ENCODE results near the gene ISLR. TPM values are rescaled to one million over a fixed set of nuclear protein-coding genes. Genes with fewer than 3 reads are reported as not detected.

The ISLR gene
- total and polyA plus RNA-seq, 2 of the 4 experiments (the other 2 are of a cell fraction), result under 0.01 to 0.79 TPM

GRCh38 chr15:74170875-74171578 lies 2.5 kb upstream of the ISLR start:
- no peak for TF ChIP-seq CEBPB (IDR thresholded peaks at IDR 0.05; ENCODE audit: low read depth, low read length)
- TF ChIP-seq CTCF (conservative IDR thresholded peaks at IDR 0.05; ENCODE audit: low read depth, low read length), result no peak
- TF ChIP-seq POLR2A (IDR thresholded peaks at IDR 0.05; ENCODE audit: low read depth, low read length), result no peak
- no peak for TF ChIP-seq SMC3 (IDR thresholded peaks at IDR 0.05; ENCODE audit: low read depth, low read length)
- no peak for TF ChIP-seq NFE2L2 (IDR thresholded peaks at IDR 0.05; ENCODE audit: low read depth, low read length)
- H3K23ac ChIP-seq (ENCODE audit: low read depth, low read length), result no peak overlapping the region
- no peak overlapping the region for H2AK9ac ChIP-seq (replicated peaks; ENCODE audit: low read depth, low read length, poor library complexity)
- H3K4me2 ChIP-seq (ENCODE audit: low read depth, low read length), result no peak overlapping the region
- H3K9ac ChIP-seq (ENCODE audit: low read depth, low read length), result no peak overlapping the region
- no peak overlapping the region for H4K8ac ChIP-seq (ENCODE audit: low read depth in 2 of 2, low read length in 2 of 2)
- no peak overlapping the region for H2BK20ac ChIP-seq (ENCODE audit: low read depth, low read length)
- dilution Hi-C loops (cut with HindIII; ENCODE audit: low sequenced_read_pairs, unreplicated experiment), result no loop called here
- H4K5ac ChIP-seq (ENCODE audit: low read depth, low read length), result no peak overlapping the region
- H2BK120ac ChIP-seq (ENCODE audit: low read depth, low read length), result no peak overlapping the region
- no peak overlapping the region for H3K27ac ChIP-seq (ENCODE audit: insufficient read depth, low read length)
- peaks cover 32% of the 10 kb centered on the region for H3K27me3 ChIP-seq (ENCODE audit: control insufficient read depth, insufficient read depth, low read length)
- peaks cover 11% of the 10 kb centered on the region for H3K4me1 ChIP-seq (ENCODE audit: control insufficient read depth, insufficient read depth, low read length)
- H4K91ac ChIP-seq (ENCODE audit: insufficient read depth, low read depth, low read length), result no peak overlapping the region
- H3K56ac ChIP-seq (ENCODE audit: extremely low read depth, insufficient read depth, low read length), result no peak overlapping the region
- no peak overlapping the region for H2BK5ac ChIP-seq (ENCODE audit: low read depth, low read length, poor library complexity, severe bottlenecking)
- H3K4me3 ChIP-seq (ENCODE audit: insufficient read depth, low read depth, low read length), result no peak overlapping the region
- DNase-seq, result no peak
- H3K18ac ChIP-seq (ENCODE audit: low read depth, low read length), result no peak overlapping the region
- H3K36me3 ChIP-seq (ENCODE audit: control insufficient read depth, insufficient read depth, low read length), result no peaks in the 10 kb centered on the region
- in situ Hi-C loops (cut with MboI; ENCODE audit: low sequenced_read_pairs), result no loop called here
- no peaks in the 10 kb centered on the region for H3K9me3 ChIP-seq (ENCODE audit: control insufficient read depth, insufficient read depth, low read length)
- H3K4ac ChIP-seq (ENCODE audit: low read depth, low read length), result no peak overlapping the region
- intact Hi-C loops (cut with micrococcal nuclease), result no loop called here
- ChIA-PET POLR2A (ENCODE audit: unreplicated experiment) (no interaction called here), CTCF (no interaction called here)
- WGBS, 2 experiments (ENCODE audit: extremely low coverage in 2 of 2, insufficient read length in 1 of 2), result no CpG with 5 or more reads among the region's 7 CpGs
- no peak overlapping the region for H2BK15ac ChIP-seq (ENCODE audit: low read depth, low read length)
- H2AFZ ChIP-seq (replicated peaks; ENCODE audit: low read length, poor library complexity), result peak overlapping the region; percentile 33
- no peak overlapping the region for H3K14ac ChIP-seq (replicated peaks; ENCODE audit: low read depth, low read length)
- no peak overlapping the region for H2AK5ac ChIP-seq (ENCODE audit: low read depth, low read length)
- H3K9me1 ChIP-seq (ENCODE audit: insufficient read depth, low read length), result no peaks in the 10 kb centered on the region; the same call in 1 of the 2 replicates
- BruUV-seq (replicated peaks), result no TSS peak
- no peaks in the 10 kb centered on the region for H3K79me1 ChIP-seq (ENCODE audit: low read depth in 1 of 2, low read length in 2 of 2)
- no peaks in the 10 kb centered on the region; the same call in 1 of the 2 replicates for H4K20me1 ChIP-seq (ENCODE audit: insufficient read depth, low read length)
- no peak for ATAC-seq (ENCODE audit: low read depth)
